HepG2 (cell line): Measurements from ENCODE around the gene KRTAP10-5. TPM values are rescaled to one million over a fixed set of nuclear protein-coding genes. Genes with fewer than 3 reads are reported as not detected.
A peak's percentile ranks its signal among the peaks of the same experiment; 100 is the strongest.

Source experiments
- BCL6 ChIP-seq: IDR thresholded peaks from 2 replicates; pipeline ENCODE4 v1.6.1; 2016; ENCODE audit warnings: missing genetic modification reagents, missing compliant biosample characterization
- CHCHD3 ChIP-seq: sonication (generic); formaldehyde crosslinking; IDR thresholded peaks from 2 replicates; pipeline ENCODE4 v1.8.0; 2022; ENCODE audit warnings: mild to moderate bottlenecking, missing genetic modification reagents, moderate library complexity
- FOXC1 ChIP-seq: sonication (generic); formaldehyde crosslinking; IDR thresholded peaks from 2 replicates; pipeline ENCODE4 v1.8.0; 2022; ENCODE audit warnings: mild to moderate bottlenecking, missing genetic modification reagents, borderline replicate concordance
- GATAD2A ChIP-seq: IDR thresholded peaks from 2 replicates; pipeline ENCODE4 v1.6.1; 2016
- HOMEZ ChIP-seq: IDR thresholded peaks from 2 replicates; pipeline ENCODE4 v1.6.1; 2016; ENCODE audit warnings: low read depth
- JUND ChIP-seq: sonication (generic); formaldehyde crosslinking; IDR thresholded peaks from 2 replicates; pipeline ENCODE4 v1.8.0; 2022; ENCODE audit warnings: mild to moderate bottlenecking, missing genetic modification reagents
- KDM4B ChIP-seq: sonication (generic); formaldehyde crosslinking; IDR thresholded peaks from 2 replicates; pipeline ENCODE4 v1.4.0; 2020; ENCODE audit warnings: missing genetic modification reagents
- NR3C1 ChIP-seq: sonication (generic); formaldehyde crosslinking; IDR thresholded peaks from 2 replicates; pipeline ENCODE4 v1.4.0; 2020; ENCODE audit warnings: missing genetic modification reagents
- SALL2 ChIP-seq: sonication (generic); formaldehyde crosslinking; IDR thresholded peaks from 2 replicates; pipeline ENCODE4 v1.8.1; 2023; ENCODE audit warnings: mild to moderate bottlenecking, missing genetic modification reagents, inconsistent platforms
- SMAD1 ChIP-seq: sonication (generic); formaldehyde crosslinking; IDR thresholded peaks from 2 replicates; pipeline ENCODE4 v1.4.0; 2020; ENCODE audit warnings: missing genetic modification reagents, low read depth, mild to moderate bottlenecking, borderline replicate concordance
- SMAD9 ChIP-seq: sonication (generic); formaldehyde crosslinking; IDR thresholded peaks from 2 replicates; pipeline ENCODE4 v1.5.1; 2020; ENCODE audit warnings: mild to moderate bottlenecking, missing genetic modification reagents
- SRSF1 ChIP-seq: fragments of 200-400 bp; formaldehyde crosslinking; optimal IDR thresholded peaks from 2 replicates; pipeline ENCODE3; 2017; ENCODE audit warnings: mild to moderate bottlenecking, low read depth, low read length, moderate library complexity
- TBX3 ChIP-seq: fragments of 450-650 bp; IDR thresholded peaks from 2 replicates; pipeline ENCODE4 v1.6.1; 2017; ENCODE audit warnings: antibody characterized with exemption, mild to moderate bottlenecking, inconsistent platforms, borderline replicate concordance
- TCF12 ChIP-seq, 2 experiments: fragments of 450-650 bp in 1 of 2; sonication (generic) in 1 of 2; formaldehyde crosslinking in 1 of 2; IDR thresholded peaks; 2 replicates each; pipeline versions ENCODE4 v1.6.1 to v1.8.0; 2017 to 2022; ENCODE audit warnings: antibody characterized with exemption in 1 of 2, mild to moderate bottlenecking in 1 of 2, missing genetic modification reagents in 1 of 2, moderate library complexity in 1 of 2
- THRA ChIP-seq: sonication (generic); formaldehyde crosslinking; IDR thresholded peaks from 2 replicates; pipeline ENCODE4 v1.4.0; 2020; ENCODE audit warnings: missing genetic modification reagents, borderline replicate concordance
- ZBTB2 ChIP-seq: sonication (generic); formaldehyde crosslinking; IDR thresholded peaks from 2 replicates; pipeline ENCODE4 v1.8.0; 2022; ENCODE audit warnings: low read depth, missing genetic modification reagents
- ZC3H4 ChIP-seq: sonication (generic); formaldehyde crosslinking; IDR thresholded peaks from 2 replicates; pipeline ENCODE4 v1.4.0; 2020; ENCODE audit warnings: missing genetic modification reagents, borderline replicate concordance
- ZMAT3 ChIP-seq: sonication (generic); formaldehyde crosslinking; conservative IDR thresholded peaks from 2 replicates; pipeline ENCODE4 v1.7.0; 2021; ENCODE audit warnings: missing genetic modification reagents
- ZNF207 ChIP-seq: fragments of 450-650 bp; IDR thresholded peaks from 2 replicates; pipeline ENCODE4 v1.6.1; 2016; ENCODE audit warnings: antibody characterized with exemption, borderline replicate concordance
- ZNF263 ChIP-seq: sonication (generic); formaldehyde crosslinking; IDR thresholded peaks from 2 replicates; pipeline ENCODE4 v1.4.0; 2020; ENCODE audit warnings: missing genetic modification reagents
- ZNF678 ChIP-seq: sonication (generic); formaldehyde crosslinking; IDR thresholded peaks from 2 replicates; pipeline ENCODE4 v1.4.0; 2020; ENCODE audit warnings: mild to moderate bottlenecking, missing genetic modification reagents
- ZNF704 ChIP-seq: sonication (generic); formaldehyde crosslinking; IDR thresholded peaks from 2 replicates; pipeline ENCODE4 v1.8.1; 2023; ENCODE audit warnings: mild to moderate bottlenecking, inconsistent platforms, moderate library complexity, missing genetic modification reagents, borderline replicate concordance
- ZNF713 ChIP-seq: sonication (generic); formaldehyde crosslinking; IDR thresholded peaks from 2 replicates; pipeline ENCODE4 v1.4.0; 2020; ENCODE audit warnings: mild to moderate bottlenecking, missing genetic modification reagents
- ZNF766 ChIP-seq: sonication (generic); formaldehyde crosslinking; IDR thresholded peaks from 2 replicates; pipeline ENCODE4 v1.5.0; 2020; ENCODE audit warnings: missing genetic modification reagents, borderline replicate concordance
- ZSCAN21 ChIP-seq: sonication (generic); formaldehyde crosslinking; IDR thresholded peaks from 2 replicates; pipeline ENCODE4 v1.8.0; 2022; ENCODE audit warnings: mild to moderate bottlenecking, missing genetic modification reagents, moderate library complexity, borderline replicate concordance
- polyA plus RNA-seq, 8 experiments: library from polyadenylated mRNA; depleted of rRNA in 3 of 8; stranded (reverse) in 7 of 8; unstranded in 1 of 8; fragments of >200 nt; fragmentation: Illumina TruSeq in 4 of 8; extraction: Trizol in 4 of 8; gene quantifications; 2 replicates each; pipeline versions ENCODE4 v1.2.1 to v1.2.3, GENCODE V29; 2011 to 2016; ENCODE audit warnings: low read depth in 4 of 8, missing spikeins in 1 of 8, mixed read lengths in 1 of 8; ENCODE audit not compliant: insufficient read depth in 1 of 8
- total RNA-seq, 5 experiments: library from RNA; depleted of rRNA; stranded (reverse); fragments of >200 nt; fragmentation: Illumina TruSeq; extraction: Trizol; gene quantifications; 2 replicates each; pipeline ENCODE4 v1.2.3, GENCODE V29; 2016; ENCODE audit warnings: low read depth in 1 of 5

Gene KRTAP10-5
- total and polyA plus RNA-seq, 2 of the 13 experiments (the other 11 are each of a cell fraction or from before 2014, with no cell fraction given), result not detected

GRCh38 chr21:44593598-44594405 is 13.4 kb upstream of the KRTAP10-5 start (continued):
- TF ChIP-seq ZNF704 (CRISPR knock-in tag) (no peak), TBX3 (no peak), SMAD1 (no peak), SALL2 (CRISPR knock-in tag) (no peak), HOMEZ (CRISPR knock-in tag) (0 out of 2 replicates have a peak, but pooled peaks have one; percentile 48), SRSF1 (no peak), TCF12 (IDR thresholded peaks at IDR 0.05) (no peak), TCF12 (CRISPR knock-in tag; IDR thresholded peaks at IDR 0.05) (no peak), FOXC1 (peak; percentile 67; the same call in 1 of the 2 replicates), ZNF766 (0 out of 2 replicates have a peak, but pooled peaks have one; percentile 30), GATAD2A (peak; percentile 95), ZBTB2 (CRISPR knock-in tag) (0 out of 2 replicates have a peak, but pooled peaks have one; percentile 34), CHCHD3 (CRISPR knock-in tag) (no peak), ZNF207 (no peak), ZNF713 (no peak), THRA (CRISPR knock-in tag) (peak; percentile 66; the same call in 1 of the 2 replicates), BCL6 (CRISPR knock-in tag) (peak; percentile 51), KDM4B (CRISPR knock-in tag) (0 out of 2 replicates have a peak, but pooled peaks have one; percentile 55), JUND (CRISPR knock-in tag) (peak; percentile 75; the same call in 1 of the 2 replicates), ZNF678 (no peak), ZNF263 (CRISPR knock-in tag) (peak; percentile 76), NR3C1 (CRISPR knock-in tag) (no peak), SMAD9 (CRISPR knock-in tag) (no peak), ZSCAN21 (CRISPR knock-in tag) (peak; percentile 71), ZMAT3 (peak; percentile 69), ZC3H4 (CRISPR knock-in tag) (no peak)
